Stomach (tissue), 4 donors: ENCODE data around the gene SPRR2G.

Source experiments
- CTCF ChIP-seq, 7 experiments: fragments of 450-650 bp in 4 of 7; fragments of 200-600 bp in 3 of 7; sonication (generic) in 3 of 7; IDR thresholded peaks; one replicate each; pipeline ENCODE4 v1.5.1; 2016 to 2019; ENCODE audit warnings: antibody characterized with exemption in 7 of 7, control low read depth in 2 of 7, mild to moderate bottlenecking in 1 of 7
- POLR2A ChIP-seq, 4 donors: fragments of 450-650 bp; IDR thresholded peaks; one replicate each; pipeline ENCODE4 v1.6.1; 2016; ENCODE audit warnings: antibody characterized with exemption in 4 of 4, control low read depth in 2 of 4, mild to moderate bottlenecking in 1 of 4, moderate library complexity in 1 of 4

- TF ChIP-seq POLR2A (IDR thresholded peaks at IDR 0.05) = no peak
- no peak for TF ChIP-seq CTCF (IDR thresholded peaks at IDR 0.05)
Measured at GRCh38 chr1:153119491-153119971, 31.2 kb downstream of the SPRR2G start.
